HepG2 (cell line): ENCODE data around the gene TPGS1. TPM values are rescaled to one million over a fixed set of nuclear protein-coding genes. Genes with fewer than 3 reads are reported as not detected.

Source experiments
- ATAC-seq: fragments of 200-7000 bp; cut with Tn5 transposase; 3 replicates; pipeline ENCODE4 v1.9.1; 2020; ENCODE audit warnings: mild to moderate bottlenecking, moderate library complexity
- BruUV-seq: library from RNA; stranded (reverse); fragments of 400-500 nt; replicated peaks from 2 replicates; lab custom pipeline; 2021; lab: Mats Ljungman, UMichigan
- CTCF ChIA-PET: fragments of 300-600 bp; formaldehyde crosslinking; extraction: SDS; loops from one replicate; lab custom pipeline; 2021; ENCODE audit warnings: low total read pairs, inconsistent platforms, low intra/inter-chr PET ratio; lab: Yijun Ruan, JAX
- POLR2A ChIA-PET: fragments of 350-600 bp; sonication (Branson Sonifier 250); formaldehyde crosslinking; loops from one replicate; lab custom pipeline; 2020; ENCODE audit warnings: antibody characterized with exemption, inconsistent platforms; lab: Yijun Ruan, JAX
- DNase-seq: peaks from one replicate; pipeline ENCODE4 v3.0.0-alpha.2; 2015; ENCODE audit warnings: low spot score
- FAIRE-seq: peaks from 3 replicates; lab custom pipeline; 2011; peaks lifted over from hg19 to GRCh38; lab: Jason Lieb, UNC
- H2AFZ ChIP-seq: one replicate; pipeline ENCODE4 v1.6.1; 2011; ENCODE audit warnings: low read length, inconsistent platforms
- H3K27ac ChIP-seq: fragments of 300-600 bp; 3 replicates; pipeline ENCODE4 v1.8.0; 2011; ENCODE audit warnings: mixed run types, mild to moderate bottlenecking, mixed read lengths, low read length, inconsistent platforms; ENCODE audit not compliant: insufficient read depth; ENCODE audit errors: extremely low read length
- H3K27me3 ChIP-seq, 2 experiments: fragments of 200-600 bp in 1 of 2; 2 replicates in 1 of 2; 3 replicates in 1 of 2; pipeline versions ENCODE4 v1.6.0 to v1.8.0; 2011; ENCODE audit warnings: low read length in 2 of 2, mild to moderate bottlenecking in 2 of 2, moderate library complexity in 2 of 2, inconsistent platforms in 1 of 2; ENCODE audit not compliant: insufficient read depth in 2 of 2, control insufficient read depth in 1 of 2
- H3K36me3 ChIP-seq, 2 experiments: fragments of 200-600 bp in 1 of 2; replicated peaks in 1 of 2; 2 replicates in 1 of 2; 3 replicates in 1 of 2; pipeline versions ENCODE4 v1.5.1 to v1.8.0; 2011; ENCODE audit warnings: low read length in 2 of 2, inconsistent platforms in 1 of 2; ENCODE audit not compliant: insufficient read depth in 2 of 2, control insufficient read depth in 1 of 2
- H3K4me1 ChIP-seq: 2 replicates; pipeline ENCODE4 v1.5.1; 2012; ENCODE audit warnings: low read length, inconsistent platforms; ENCODE audit not compliant: insufficient read depth
- H3K4me2 ChIP-seq: 2 replicates; pipeline ENCODE4 v1.6.0; 2011; ENCODE audit warnings: low read depth, low read length, inconsistent platforms
- H3K4me3 ChIP-seq, 3 experiments: fragments of 200-600 bp in 1 of 3; sonication (generic), shearing (Covaris generic) in 1 of 3; replicated peaks in 1 of 3; 2 replicates each; pipeline ENCODE4 v1.5.1; 2011 to 2016; ENCODE audit warnings: low read length in 3 of 3, inconsistent platforms in 2 of 3, low read depth in 2 of 3, mild to moderate bottlenecking in 2 of 3, control low read depth in 1 of 3, mixed read lengths in 1 of 3; ENCODE audit not compliant: insufficient read depth in 1 of 3
- H3K79me2 ChIP-seq: one replicate; pipeline ENCODE4 v1.6.1; 2011; ENCODE audit warnings: low read length, inconsistent platforms; ENCODE audit not compliant: insufficient read depth
- H3K9ac ChIP-seq: 2 replicates; pipeline ENCODE4 v1.6.0; 2011; ENCODE audit warnings: mild to moderate bottlenecking, low read depth, low read length, inconsistent platforms; ENCODE audit not compliant: insufficient read depth
- H3K9me3 ChIP-seq: 2 replicates; pipeline ENCODE4 v1.5.1; 2012; ENCODE audit warnings: mild to moderate bottlenecking, low read length
- H4K20me1 ChIP-seq: 2 replicates; pipeline ENCODE4 v1.6.0; 2011; ENCODE audit warnings: inconsistent platforms, mild to moderate bottlenecking, low read length, moderate library complexity; ENCODE audit not compliant: insufficient read depth
- FOXJ3 ChIP-seq: sonication (generic); formaldehyde crosslinking; IDR thresholded peaks from 2 replicates; pipeline ENCODE4 v1.4.0; 2020; ENCODE audit warnings: missing genetic modification reagents, mild to moderate bottlenecking, borderline replicate concordance
- ISX ChIP-seq: sonication (generic); formaldehyde crosslinking; conservative IDR thresholded peaks from 2 replicates; pipeline ENCODE4 v1.5.0; 2020; ENCODE audit warnings: missing genetic modification reagents
- LCORL ChIP-seq, 2 experiments: fragments of 450-650 bp in 1 of 2; sonication (generic) in 1 of 2; formaldehyde crosslinking in 1 of 2; IDR thresholded peaks; 2 replicates each; pipeline versions ENCODE4 v1.5.0 to v1.6.1; 2017 to 2020; ENCODE audit warnings: antibody characterized with exemption in 1 of 2, missing genetic modification reagents in 1 of 2
- MTA1 ChIP-seq: sonication (generic); formaldehyde crosslinking; IDR thresholded peaks from 2 replicates; pipeline ENCODE4 v1.4.0; 2020; ENCODE audit warnings: missing genetic modification reagents, mild to moderate bottlenecking, borderline replicate concordance
- PHF21A ChIP-seq: sonication (generic); formaldehyde crosslinking; IDR thresholded peaks from 2 replicates; pipeline ENCODE4 v1.5.0; 2020; ENCODE audit warnings: mild to moderate bottlenecking, missing genetic modification reagents
- RARA ChIP-seq: IDR thresholded peaks from 2 replicates; pipeline ENCODE4 v1.6.1; 2016; ENCODE audit warnings: missing genetic modification reagents, missing compliant biosample characterization
- RFXANK ChIP-seq: IDR thresholded peaks from 2 replicates; pipeline ENCODE4 v1.6.1; 2016
- RXRA ChIP-seq: sonication (generic); formaldehyde crosslinking; IDR thresholded peaks from 2 replicates; pipeline ENCODE4 v1.5.1; 2020; ENCODE audit warnings: missing genetic modification reagents
- SMYD3 ChIP-seq: sonication (generic); formaldehyde crosslinking; IDR thresholded peaks from 2 replicates; pipeline ENCODE4 v1.8.1; 2023; ENCODE audit warnings: mild to moderate bottlenecking, missing genetic modification reagents
- SRSF1 ChIP-seq: fragments of 200-400 bp; formaldehyde crosslinking; optimal IDR thresholded peaks from 2 replicates; pipeline ENCODE3; 2017; ENCODE audit warnings: mild to moderate bottlenecking, low read depth, low read length, moderate library complexity
- ZFP82 ChIP-seq: sonication (generic); formaldehyde crosslinking; IDR thresholded peaks from 2 replicates; pipeline ENCODE4 v1.5.1; 2020; ENCODE audit warnings: mild to moderate bottlenecking, missing genetic modification reagents, borderline replicate concordance
- ZNF256 ChIP-seq: sonication (generic); formaldehyde crosslinking; conservative IDR thresholded peaks from 2 replicates; pipeline ENCODE4 v1.4.0; 2020; ENCODE audit warnings: missing genetic modification reagents
- ZNF317 ChIP-seq: sonication (generic); formaldehyde crosslinking; IDR thresholded peaks from 2 replicates; pipeline ENCODE4 v1.5.0; 2020; ENCODE audit warnings: mild to moderate bottlenecking, missing genetic modification reagents
- ZNF563 ChIP-seq: sonication (generic); formaldehyde crosslinking; IDR thresholded peaks from 2 replicates; pipeline ENCODE4 v1.8.0; 2022; ENCODE audit warnings: mild to moderate bottlenecking, moderate library complexity, missing genetic modification reagents
- WGBS: methylation state at CpG from one replicate; pipeline ENCODE4 v1.1.6; 2017; ENCODE audit warnings: low lambda C conversion rate; 5-methylcytosine and 5-hydroxymethylcytosine counted together
- in situ Hi-C: cut with HindIII; loops from 2 replicates; pipeline ENCODE4 v1.10.0; 2017; ENCODE audit warnings: low pct_unique_long_range_greater_than_20kb; ENCODE audit not compliant: extremely low pct_ligation_motif_present
- intact Hi-C: fragments of 100-400 bp; cut with micrococcal nuclease; formaldehyde crosslinking; loops from one replicate; pipeline ENCODE4 v1.10.0; 2022; ENCODE audit not compliant: unreplicated experiment
- polyA plus RNA-seq, 8 experiments: library from polyadenylated mRNA; depleted of rRNA in 3 of 8; stranded (reverse) in 7 of 8; unstranded in 1 of 8; fragments of >200 nt; fragmentation: Illumina TruSeq in 4 of 8; extraction: Trizol in 4 of 8; gene quantifications; 2 replicates each; pipeline versions ENCODE4 v1.2.1 to v1.2.3, GENCODE V29; 2011 to 2016; ENCODE audit warnings: low read depth in 4 of 8, missing spikeins in 1 of 8, mixed read lengths in 1 of 8; ENCODE audit not compliant: insufficient read depth in 1 of 8
- total RNA-seq, 5 experiments: library from RNA; depleted of rRNA; stranded (reverse); fragments of >200 nt; fragmentation: Illumina TruSeq; extraction: Trizol; gene quantifications; 2 replicates each; pipeline ENCODE4 v1.2.3, GENCODE V29; 2016; ENCODE audit warnings: low read depth in 1 of 5

TPGS1 gene
- total and polyA plus RNA-seq, 2 of the 13 experiments (the other 11 are each of a cell fraction or from before 2014, with no cell fraction given) = 1.1 to 6.2 TPM

DNA sequence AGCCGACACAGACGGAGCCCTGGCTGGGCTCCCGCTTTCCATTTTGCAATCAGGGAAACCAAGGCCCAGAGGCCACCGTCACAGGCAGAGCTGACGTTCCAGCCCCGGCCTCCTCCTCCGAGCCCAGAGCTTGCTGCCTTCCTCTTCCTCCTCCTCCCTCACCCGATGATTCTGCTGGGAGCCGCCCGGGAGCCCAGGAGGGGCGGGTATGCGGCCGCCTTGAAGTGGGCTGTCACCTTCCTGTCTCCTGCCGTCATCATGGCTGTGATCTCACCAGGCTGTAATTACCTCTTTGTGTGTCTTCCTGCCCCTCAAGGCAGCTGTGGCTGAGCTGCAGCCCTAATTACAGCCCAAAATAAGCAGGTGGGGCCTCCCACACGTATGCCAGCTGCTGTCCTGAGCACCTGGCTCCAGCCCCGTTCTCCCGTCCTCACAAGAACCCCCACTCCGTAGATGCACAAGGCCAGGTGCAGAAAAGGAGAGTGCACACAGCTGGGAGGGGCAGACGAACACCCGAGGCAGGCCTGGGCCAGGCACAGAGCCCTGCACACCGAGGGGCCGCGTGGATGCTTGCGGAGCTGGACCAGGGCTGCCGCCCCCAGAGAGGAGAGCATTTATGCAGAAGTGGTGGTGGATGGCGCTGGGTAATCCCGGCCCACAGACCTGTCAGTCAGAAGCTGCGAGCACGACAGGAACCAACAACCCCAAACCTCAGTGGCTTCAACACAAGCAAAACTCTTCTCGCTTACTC is 4.0 kb downstream of the TPGS1 start:
- Histone ChIP-seq H3K4me2 (peak overlapping the region; percentile 34; the same call in 1 of the 2 replicates), H3K27ac (no peak overlapping the region), H2AFZ (no peak overlapping the region), H3K4me1 (peaks cover 41% of the 10 kb centered on the region), H3K9ac (no peak overlapping the region), H3K27me3 (no peaks in the 10 kb centered on the region), H3K9me3 (no peaks in the 10 kb centered on the region), H4K20me1 (no peaks in the 10 kb centered on the region; the same call in 1 of the 2 replicates), H3K4me3 (no peak overlapping the region; a peak in 1 of 6 replicates), H3K36me3 (no peaks in the 10 kb centered on the region), H3K79me2 (no peaks in the 10 kb centered on the region)
- intact Hi-C loops = no loop called here
- 0 out of 2 replicates have a peak, but pooled peaks have one; percentile 46 for TF ChIP-seq ZFP82 (CRISPR knock-in tag)
- no peak for TF ChIP-seq RFXANK
- TF ChIP-seq FOXJ3 (CRISPR knock-in tag) = no peak
- TF ChIP-seq SMYD3 (CRISPR knock-in tag) = no peak
- TF ChIP-seq ISX (CRISPR knock-in tag) = no peak
- no TSS peak for BruUV-seq
- CTCF ChIA-PET = interaction anchor here (1.4 to 1.6 kb wide), 3 partner anchors 16 to 127 kb away, joined by 5 to 16 read pairs (median 9); partner anchors contain the start of gene CDC34
- POLR2A ChIA-PET = interaction anchor here (0.9 to 1.8 kb wide), 6 partner anchors 9 to 170 kb away, joined by 3 to 32 read pairs (median 6); partner anchors contain the start of gene CDC34
- DNase-seq (no peak), ATAC-seq (no peak), FAIRE-seq (no peak)
- WGBS = 87% methylated on average over 22 of the region's 30 CpGs
- in situ Hi-C loops = no loop called here

DNA sequence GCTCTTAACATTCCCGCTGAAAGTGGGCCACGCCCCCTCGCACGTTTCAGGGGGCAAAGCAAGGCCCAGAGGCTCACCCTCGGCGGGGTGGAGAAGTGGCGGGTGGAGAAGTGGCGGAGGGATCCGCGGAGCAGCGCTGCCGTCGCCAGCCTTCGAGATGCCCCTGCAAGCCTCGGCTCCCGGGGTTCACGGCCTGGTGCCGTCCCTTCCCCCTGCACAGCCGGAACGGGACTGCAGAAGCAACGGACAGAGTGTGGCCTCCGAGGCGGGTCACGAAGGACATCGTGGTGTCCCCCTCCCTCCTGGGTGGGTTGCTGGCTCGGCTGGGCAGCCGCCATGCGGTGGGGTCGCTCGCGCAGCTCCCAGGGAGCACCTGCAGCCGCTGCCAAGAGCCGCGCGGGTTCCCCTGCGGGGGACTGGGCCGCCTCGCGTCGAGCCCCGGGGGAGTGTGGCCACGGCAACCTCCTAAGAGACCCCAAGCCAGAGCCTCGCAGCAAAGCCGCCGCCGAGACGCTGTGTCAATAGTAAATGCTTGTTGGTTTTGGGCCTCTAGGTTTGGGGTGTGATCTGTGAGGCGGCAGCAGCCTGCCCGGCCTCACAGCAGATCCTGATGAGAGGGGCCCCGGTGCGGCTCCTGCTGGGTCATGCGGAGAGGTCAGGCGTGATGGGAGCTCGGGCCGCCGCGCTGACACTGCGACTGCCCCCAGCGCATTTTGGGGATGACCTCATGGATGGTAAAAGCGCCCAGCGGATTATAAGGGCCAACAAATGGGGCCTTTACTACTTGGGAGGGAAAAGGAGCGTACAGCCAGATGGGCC is 5.5 kb downstream of the TPGS1 start:
- H4K20me1 ChIP-seq = no peaks in the 10 kb centered on the region; the same call in 1 of the 2 replicates
- no TSS peak for BruUV-seq
- no peaks in the 10 kb centered on the region for H3K9me3 ChIP-seq
- intact Hi-C loops (no loop called here), in situ Hi-C loops (no loop called here)
- H3K4me3 ChIP-seq = peak overlapping the region in 1 of 3 experiments; percentile 52; a peak in 1 of 6 replicates
- ChIA-PET POLR2A (interaction anchor here (1.0 to 1.3 kb wide), 2 partner anchors 11 to 18 kb away, joined by 3 to 8 read pairs; no protein-coding TSS in a partner anchor), CTCF (no interaction called here)
- no peak for DNase-seq
- H3K4me2 ChIP-seq = peak overlapping the region; percentile 55
- peaks cover 39% of the 10 kb centered on the region for H3K4me1 ChIP-seq
- FAIRE-seq = no peak
- H3K27me3 ChIP-seq = no peaks in the 10 kb centered on the region
- WGBS = 75% methylated on average over 20 of the region's 62 CpGs
- H3K27ac ChIP-seq = peak overlapping the region; percentile 32
- no peak overlapping the region for H3K9ac ChIP-seq
- H2AFZ ChIP-seq = no peak overlapping the region
- peak; percentile 55 for ATAC-seq
- H3K36me3 ChIP-seq = no peaks in the 10 kb centered on the region
- H3K79me2 ChIP-seq = no peaks in the 10 kb centered on the region
- TF ChIP-seq MTA1 (CRISPR knock-in tag) (peak; percentile 54; the same call in 1 of the 2 replicates), SRSF1 (no peak), ZNF256 (CRISPR knock-in tag) (no peak), LCORL (IDR thresholded peaks at IDR 0.05) (no peak), LCORL (CRISPR knock-in tag; IDR thresholded peaks at IDR 0.05) (0 out of 2 replicates have a peak, but pooled peaks have one; percentile 19), RXRA (CRISPR knock-in tag) (peak; percentile 23; the same call in 1 of the 2 replicates), PHF21A (CRISPR knock-in tag) (0 out of 2 replicates have a peak, but pooled peaks have one; percentile 21), RARA (CRISPR knock-in tag) (peak; percentile 23; the same call in 1 of the 2 replicates), ZNF563 (CRISPR knock-in tag) (peak; percentile 39; the same call in 1 of the 2 replicates), ZNF317 (CRISPR knock-in tag) (no peak)
